Activated T-cell treated with anti-CD3 and anti-CD28 coated beads, Interleukin-2, amount 50 U/mL, for 4 hours (primary cell): ENCODE results near the gene EYS. TPM values are rescaled to one million over a fixed set of nuclear protein-coding genes. Genes with fewer than 3 reads are reported as not detected.
"Not testable (repeated sequence)": the region's sequence is repeated elsewhere in the genome, so short reads cannot be mapped to it uniquely, and the experiment has no call there.

Experiments used
- ATAC-seq, 2 donors: fragments of 200-7000 bp; cut with Tn5 transposase; one replicate each; pipeline ENCODE4 v1.10.0; 2021
- DNase-seq: peaks from one replicate; pipeline ENCODE4 v3.0.0-alpha.2; 2020
- H3K27me3 Mint-ChIP-seq: one replicate; pipeline ENCODE4 v1.8.0; 2021; ENCODE audit warnings: low read depth, mixed read lengths
- H3K36me3 Mint-ChIP-seq: one replicate; pipeline ENCODE4 v1.8.0; 2022; ENCODE audit warnings: mixed read lengths; ENCODE audit not compliant: insufficient read depth
- H3K4me1 Mint-ChIP-seq: one replicate; pipeline ENCODE4 v1.8.0; 2021; ENCODE audit warnings: low read depth, mixed read lengths
- H3K4me3 Mint-ChIP-seq: one replicate; pipeline ENCODE4 v1.8.0; 2021; ENCODE audit warnings: mild to moderate bottlenecking, moderate library complexity, mixed read lengths
- H3K9me3 Mint-ChIP-seq: one replicate; pipeline ENCODE4 v1.8.0; 2021; ENCODE audit warnings: mixed read lengths
- total RNA-seq, 3 donors: library from RNA; stranded (reverse); gene quantifications; one replicate each; pipeline ENCODE4 v1.2.1, GENCODE V29; 2021

The EYS gene
- total RNA-seq, 3 donors from 2014 or later: not detected

DNA sequence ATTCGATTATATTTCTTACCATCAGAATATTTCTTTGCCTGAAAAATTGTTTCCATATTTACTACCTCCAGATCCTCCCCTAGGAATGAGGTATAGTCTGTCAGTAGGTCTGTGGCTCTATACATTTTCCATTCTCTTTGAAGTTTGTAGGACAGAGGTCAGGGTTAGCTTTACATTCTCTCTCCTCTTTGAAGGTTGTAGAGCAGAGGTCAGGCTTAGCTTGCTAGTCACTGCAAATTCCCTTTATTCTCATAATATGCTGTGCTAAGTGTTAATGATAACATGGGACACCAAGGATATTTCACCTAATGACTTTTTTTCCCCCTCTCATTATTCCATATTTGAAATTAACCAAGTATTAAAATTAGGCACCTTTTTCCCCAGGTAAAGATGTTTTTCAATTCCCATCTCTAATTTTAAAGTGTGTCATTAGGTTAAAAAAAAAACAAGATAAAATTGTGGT lies 1660.2 kb downstream of the EYS start:
- Mint-ChIP-seq H3K4me1 (no peaks in the 10 kb centered on the region), H3K27me3 (no peaks in the 10 kb centered on the region), H3K36me3 (no peaks in the 10 kb centered on the region), H3K4me3 (no peak overlapping the region), H3K9me3 (no peaks in the 10 kb centered on the region)
- ATAC-seq (no peak), DNase-seq (no peak)

DNA sequence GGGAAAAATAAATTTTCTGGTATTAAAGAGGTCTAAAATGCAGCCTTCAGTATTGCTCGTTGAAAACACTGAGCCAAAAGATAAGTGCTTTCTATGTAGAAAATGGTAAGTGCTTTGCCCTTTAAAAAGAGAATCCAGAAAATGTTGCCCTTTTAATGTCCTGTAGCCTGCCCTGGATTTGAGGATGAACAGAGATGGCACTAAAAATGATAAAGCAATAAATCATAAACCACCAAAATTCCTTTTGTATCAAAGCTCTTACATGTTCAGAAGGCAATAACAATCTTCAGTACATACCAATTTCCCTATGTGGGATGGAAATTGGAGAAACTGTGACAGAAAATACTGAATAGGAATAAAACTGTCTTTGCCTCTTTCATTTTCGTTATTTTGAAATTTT lies 1665.7 kb downstream of the EYS start:
- H3K4me1 Mint-ChIP-seq: no peaks in the 10 kb centered on the region
- H3K36me3 Mint-ChIP-seq: no peaks in the 10 kb centered on the region
- H3K4me3 Mint-ChIP-seq: no peak overlapping the region
- peaks cover under 1% of the 10 kb centered on the region for H3K9me3 Mint-ChIP-seq
- no peak for DNase-seq
- H3K27me3 Mint-ChIP-seq: no peaks in the 10 kb centered on the region
- no peak for ATAC-seq

DNA sequence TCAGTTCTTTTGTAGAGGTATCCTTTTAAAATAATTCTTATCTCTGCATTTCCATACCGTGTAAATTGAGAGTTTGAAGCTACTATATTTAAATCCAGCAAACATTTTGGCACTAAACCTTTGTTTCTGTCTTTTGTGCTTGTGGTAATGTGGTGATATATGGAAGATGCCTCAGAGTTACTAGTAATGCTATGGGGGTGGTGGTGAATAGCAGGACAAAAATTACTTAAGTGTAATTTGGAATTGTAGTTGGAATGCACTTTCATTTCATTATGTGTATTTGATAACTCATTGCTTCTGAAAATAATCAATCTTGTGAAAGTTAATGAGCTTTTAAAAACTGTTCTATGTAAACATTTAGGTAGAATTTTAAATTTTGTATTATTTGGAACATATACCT lies 1666.9 kb downstream of the EYS start:
- H3K27me3 Mint-ChIP-seq: no peaks in the 10 kb centered on the region
- ATAC-seq (no peak), DNase-seq (no peak)
- H3K4me1 Mint-ChIP-seq: no peaks in the 10 kb centered on the region
- H3K4me3 Mint-ChIP-seq: no peak overlapping the region
- H3K36me3 Mint-ChIP-seq: no peaks in the 10 kb centered on the region
- H3K9me3 Mint-ChIP-seq: peaks cover 6% of the 10 kb centered on the region

DNA sequence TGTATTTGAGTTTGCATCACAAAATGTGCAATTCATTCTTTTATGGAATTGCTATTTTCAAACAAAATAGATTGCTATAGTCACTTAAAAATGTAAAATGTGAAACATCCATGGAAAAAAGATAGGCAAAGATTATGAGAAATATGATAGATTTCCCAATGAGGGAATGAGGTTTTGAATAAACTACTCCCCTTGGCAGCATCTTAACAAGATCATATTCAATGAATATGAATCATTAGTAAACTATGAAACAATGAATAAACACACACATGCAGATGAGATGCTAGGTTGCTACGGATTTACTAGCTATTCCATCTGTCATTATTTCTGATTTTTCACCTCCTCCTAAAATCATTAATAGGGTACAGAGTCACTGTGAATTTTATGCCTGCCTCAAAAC lies 1669.6 kb downstream of the EYS start:
- Mint-ChIP-seq H3K36me3 (no peaks in the 10 kb centered on the region), H3K9me3 (peaks cover 6% of the 10 kb centered on the region), H3K4me3 (no peak overlapping the region), H3K4me1 (no peaks in the 10 kb centered on the region), H3K27me3 (no peaks in the 10 kb centered on the region)
- ATAC-seq: no peak
- no peak for DNase-seq

DNA sequence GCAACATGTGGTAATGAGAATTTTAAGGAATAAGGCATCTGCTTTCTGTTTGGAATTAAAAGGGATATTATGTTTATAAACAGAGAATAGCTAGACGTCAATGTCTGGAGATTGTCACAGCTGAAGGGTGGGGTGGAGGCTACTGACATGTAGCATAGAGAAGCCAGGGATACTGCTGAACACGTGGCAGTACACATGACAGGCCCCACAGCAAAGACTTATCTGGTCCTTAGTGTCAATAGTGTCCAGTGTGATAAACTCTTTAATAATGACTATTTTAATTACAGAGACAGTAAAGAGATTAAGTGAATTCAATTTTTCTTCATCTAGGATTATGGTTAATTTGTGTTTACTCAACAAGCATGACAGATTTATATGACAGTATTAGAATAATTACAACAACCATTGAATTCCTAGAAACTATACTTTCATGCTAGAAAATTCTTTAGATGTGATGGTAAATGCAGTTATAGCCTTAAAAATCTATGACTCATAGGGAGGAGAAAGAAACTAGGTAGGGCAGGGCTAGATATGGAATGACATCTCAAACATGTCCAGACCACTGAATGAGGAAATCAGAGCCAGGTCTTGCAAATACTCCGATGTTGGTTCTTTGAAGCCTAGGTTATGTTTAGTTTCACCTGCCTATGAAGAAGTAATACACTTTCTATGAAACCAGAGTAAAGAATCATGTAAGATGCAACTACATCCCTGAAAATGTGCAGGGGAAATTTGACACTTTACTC lies 1671.9 kb downstream of the EYS start:
- Mint-ChIP-seq H3K4me3 (no peak overlapping the region), H3K27me3 (no peaks in the 10 kb centered on the region), H3K36me3 (no peaks in the 10 kb centered on the region), H3K9me3 (peaks cover 6% of the 10 kb centered on the region), H3K4me1 (no peaks in the 10 kb centered on the region)
- DNase-seq (no peak), ATAC-seq (no peak)

DNA sequence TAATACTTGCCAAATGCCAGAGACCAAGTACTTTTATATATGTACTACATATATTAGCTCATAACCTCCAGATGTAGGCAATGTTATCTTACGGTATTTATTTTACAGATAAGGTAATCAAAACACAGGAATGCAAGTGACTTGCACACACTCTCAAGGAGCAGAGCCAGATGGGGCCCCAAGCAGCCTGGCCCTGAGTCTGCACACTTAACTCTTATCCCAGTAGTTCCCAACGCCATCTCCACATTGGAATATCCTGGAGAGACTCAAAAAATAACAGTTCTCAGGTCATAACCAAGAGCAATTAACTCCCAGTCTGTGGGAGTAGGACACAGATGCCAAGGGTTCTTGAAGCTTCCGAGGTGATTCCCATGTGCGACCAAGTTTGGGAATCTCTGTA lies 1672.7 kb downstream of the EYS start:
- no peaks in the 10 kb centered on the region for H3K4me1 Mint-ChIP-seq
- no peaks in the 10 kb centered on the region for H3K36me3 Mint-ChIP-seq
- no peak for ATAC-seq

DNA sequence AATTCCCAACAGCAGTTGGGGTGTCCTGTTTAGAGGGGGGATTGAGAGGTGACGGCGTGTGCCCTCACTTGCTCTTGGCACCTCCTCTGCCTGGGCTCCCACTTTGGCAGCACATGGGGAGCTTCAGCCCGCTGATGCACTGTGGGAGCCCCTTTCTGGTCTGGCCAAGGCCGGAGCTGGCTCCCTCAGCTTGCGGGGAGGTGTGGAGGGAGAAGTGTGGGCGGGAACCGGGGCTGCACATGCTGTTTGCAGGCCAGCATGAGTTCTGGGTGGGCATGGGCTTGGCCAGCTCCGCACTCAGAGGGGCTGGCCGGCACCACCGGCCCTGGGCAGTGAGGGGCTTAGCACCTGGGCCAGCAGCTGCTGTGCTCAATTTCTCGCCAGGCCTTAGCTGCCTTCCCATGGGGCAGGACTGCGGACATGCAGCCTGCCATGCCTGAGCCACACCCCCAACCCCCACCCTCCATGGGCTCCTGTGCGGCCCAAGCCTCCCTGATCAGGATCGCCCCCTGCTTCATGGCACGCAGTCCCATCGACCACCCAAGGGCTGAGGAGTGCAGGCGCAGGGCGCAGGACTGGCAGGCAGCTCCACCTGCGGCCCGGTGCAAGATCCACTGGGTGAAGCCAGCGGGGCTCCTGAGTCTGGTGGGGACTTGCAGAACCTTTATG lies 1675.9 kb downstream of the EYS start:
- not testable (repeated sequence) for H3K27me3 Mint-ChIP-seq, H3K4me3 Mint-ChIP-seq, DNase-seq, H3K4me1 Mint-ChIP-seq, ATAC-seq, H3K36me3 Mint-ChIP-seq
- peaks cover 14% of the 10 kb centered on the region for H3K9me3 Mint-ChIP-seq

More for the DNA sequence above, 1672.7 kb downstream of the EYS start:
- no peak overlapping the region for H3K4me3 Mint-ChIP-seq
- no peak for DNase-seq
- no peaks in the 10 kb centered on the region for H3K27me3 Mint-ChIP-seq
- H3K9me3 Mint-ChIP-seq: peaks cover 11% of the 10 kb centered on the region

DNA sequence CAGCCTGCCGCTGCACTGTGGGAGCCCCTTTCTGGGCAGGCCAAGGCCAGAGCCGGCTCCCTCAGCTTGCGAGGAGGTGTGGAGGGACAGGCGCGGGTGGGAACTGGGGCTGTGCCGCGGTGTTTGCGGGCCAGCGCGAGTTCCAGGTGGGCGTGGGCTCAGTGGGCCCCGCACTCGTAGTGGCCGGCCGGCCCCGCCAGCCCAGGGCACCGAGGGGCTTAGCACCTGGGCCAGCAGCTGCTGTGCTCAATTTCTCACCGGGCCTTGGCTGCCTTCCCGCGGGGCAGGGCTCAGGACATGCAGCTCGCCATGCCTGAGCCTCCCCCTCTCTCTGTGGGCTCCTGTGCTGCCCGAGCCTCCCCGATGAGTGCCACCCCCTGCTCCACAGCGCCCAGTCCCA lies 1683.3 kb downstream of the EYS start:
- Mint-ChIP-seq H3K27me3 (no peaks in the 10 kb centered on the region), H3K9me3 (peaks cover 6% of the 10 kb centered on the region), H3K4me3 (no peak overlapping the region), H3K36me3 (no peaks in the 10 kb centered on the region), H3K4me1 (no peaks in the 10 kb centered on the region)
- DNase-seq (no peak), ATAC-seq (no peak)

DNA sequence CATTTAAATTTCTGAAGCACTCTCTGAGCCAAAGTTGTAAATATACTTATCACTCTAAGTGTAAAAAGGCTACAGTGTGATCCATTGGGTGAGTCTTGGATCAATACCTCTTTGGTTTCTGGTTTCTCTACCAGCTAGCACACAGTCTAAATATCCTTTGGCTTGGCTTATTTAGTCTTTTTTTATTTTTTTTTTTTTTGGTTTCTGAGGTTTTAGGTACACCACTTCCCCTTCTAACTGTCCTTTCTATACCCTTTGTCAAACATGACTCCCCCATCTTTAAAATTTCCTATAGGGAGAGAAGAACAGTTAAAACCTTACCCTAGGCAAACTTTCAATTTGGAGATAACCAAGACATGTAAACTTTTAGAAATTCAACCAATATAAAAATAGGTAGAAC lies 1692.4 kb downstream of the EYS start:
- Mint-ChIP-seq H3K4me3 (no peak overlapping the region), H3K9me3 (no peaks in the 10 kb centered on the region), H3K4me1 (no peaks in the 10 kb centered on the region), H3K27me3 (no peaks in the 10 kb centered on the region), H3K36me3 (no peaks in the 10 kb centered on the region)
- no peak for ATAC-seq
- no peak for DNase-seq

DNA sequence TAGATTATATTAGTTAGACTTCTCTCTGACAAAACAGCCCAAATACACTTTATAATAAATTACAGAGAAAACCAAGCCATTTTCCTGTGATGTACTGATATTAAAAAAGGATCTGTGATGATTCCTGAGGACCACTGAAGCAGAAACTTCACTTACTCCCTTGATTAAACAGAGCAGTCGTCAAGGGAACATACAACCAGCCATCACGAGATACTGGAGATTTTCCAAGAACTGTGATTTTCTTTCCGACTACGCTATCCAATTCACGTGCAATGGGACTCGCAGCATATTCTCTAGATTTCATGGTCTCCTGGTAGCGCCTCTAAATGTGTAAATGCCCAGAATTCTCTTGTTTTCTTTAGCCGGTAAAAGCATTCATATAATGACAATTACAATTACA lies 1694.0 kb downstream of the EYS start:
- Mint-ChIP-seq H3K9me3 (no peaks in the 10 kb centered on the region), H3K36me3 (no peaks in the 10 kb centered on the region), H3K4me1 (no peaks in the 10 kb centered on the region), H3K27me3 (no peaks in the 10 kb centered on the region), H3K4me3 (no peak overlapping the region)
- no peak for ATAC-seq
- DNase-seq: no peak

DNA sequence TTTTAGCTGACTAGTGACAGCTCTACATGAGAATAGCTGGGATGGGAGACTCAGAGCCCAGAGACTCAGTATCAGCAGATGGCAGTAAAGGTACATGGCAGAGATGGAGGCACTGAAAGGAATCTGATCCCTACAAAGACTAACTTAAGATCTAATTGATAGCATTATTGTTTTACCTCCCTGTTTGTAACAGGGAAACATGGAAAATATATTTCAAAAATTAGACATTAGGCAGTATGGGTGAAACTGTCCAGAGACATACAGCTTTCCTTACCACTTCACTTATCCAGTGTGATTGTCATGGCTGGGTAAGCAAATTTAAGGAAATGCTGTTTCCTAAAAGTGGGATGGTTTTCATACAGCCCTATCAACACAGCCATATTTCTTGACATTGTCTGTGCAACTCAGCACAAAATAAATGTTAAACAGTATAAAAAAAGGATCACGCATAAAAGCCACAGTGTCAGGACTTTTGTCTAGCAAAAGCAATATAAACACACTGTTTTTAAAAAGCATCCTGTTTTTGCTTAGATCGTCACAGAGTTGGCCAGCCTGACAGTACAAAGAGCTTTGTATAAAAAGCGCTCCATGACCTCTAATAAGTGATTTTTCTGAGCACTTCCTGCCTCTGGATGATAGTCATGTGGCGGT lies 1694.5 kb downstream of the EYS start:
- H3K27me3 Mint-ChIP-seq: no peaks in the 10 kb centered on the region
- peaks cover 3% of the 10 kb centered on the region for H3K9me3 Mint-ChIP-seq
- no peaks in the 10 kb centered on the region for H3K4me1 Mint-ChIP-seq
- DNase-seq: no peak
- no peak overlapping the region for H3K4me3 Mint-ChIP-seq
- ATAC-seq: no peak
- H3K36me3 Mint-ChIP-seq: no peaks in the 10 kb centered on the region

DNA sequence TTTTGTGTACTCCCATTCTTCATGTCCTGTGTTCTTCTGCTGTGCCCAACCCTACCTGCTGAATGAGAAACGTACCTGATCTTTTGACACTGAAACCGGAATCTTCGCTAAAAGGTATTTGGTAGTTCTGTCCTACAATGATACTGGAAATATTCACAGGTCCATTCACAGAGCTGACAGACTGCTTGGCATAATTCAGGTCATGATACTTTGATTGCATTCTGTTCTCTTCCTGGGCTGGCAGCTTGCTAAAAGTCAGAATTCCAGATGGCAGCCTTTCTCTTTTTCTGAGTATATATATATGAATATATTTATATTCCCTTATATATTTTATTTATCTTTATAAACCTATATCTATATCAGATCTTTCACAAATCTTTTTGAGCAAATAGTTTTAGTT lies 1696.4 kb downstream of the EYS start:
- H3K36me3 Mint-ChIP-seq: no peaks in the 10 kb centered on the region
- H3K4me1 Mint-ChIP-seq: no peaks in the 10 kb centered on the region
- peaks cover 9% of the 10 kb centered on the region for H3K9me3 Mint-ChIP-seq
- no peak for DNase-seq
- H3K27me3 Mint-ChIP-seq: no peaks in the 10 kb centered on the region
- no peak overlapping the region for H3K4me3 Mint-ChIP-seq
- no peak for ATAC-seq

DNA sequence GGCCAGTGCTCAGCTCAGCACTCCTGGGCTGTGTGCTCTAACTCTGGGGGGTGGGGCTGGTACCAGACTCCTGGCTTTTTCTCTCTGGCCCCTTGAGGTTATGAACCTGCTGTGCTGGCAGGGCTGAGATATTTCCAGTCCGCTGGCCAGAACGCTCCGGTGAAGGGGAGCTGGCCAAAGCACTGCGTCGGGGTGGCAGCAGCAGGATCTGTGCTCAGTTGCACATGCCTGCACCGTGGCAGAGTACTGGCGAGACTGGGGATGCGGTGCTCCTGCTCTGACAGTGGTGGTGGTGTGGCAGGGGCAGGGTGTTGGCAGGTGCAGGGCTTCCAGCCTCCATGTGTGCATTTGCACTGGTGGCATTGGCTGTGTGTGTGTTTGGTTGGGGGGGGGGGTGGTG lies 1697.0 kb downstream of the EYS start:
- ATAC-seq: no peak
- H3K4me1 Mint-ChIP-seq: no peaks in the 10 kb centered on the region
- H3K9me3 Mint-ChIP-seq: peaks cover 9% of the 10 kb centered on the region
- no peak for DNase-seq
- H3K4me3 Mint-ChIP-seq: no peak overlapping the region
- no peaks in the 10 kb centered on the region for H3K36me3 Mint-ChIP-seq
- no peaks in the 10 kb centered on the region for H3K27me3 Mint-ChIP-seq

DNA sequence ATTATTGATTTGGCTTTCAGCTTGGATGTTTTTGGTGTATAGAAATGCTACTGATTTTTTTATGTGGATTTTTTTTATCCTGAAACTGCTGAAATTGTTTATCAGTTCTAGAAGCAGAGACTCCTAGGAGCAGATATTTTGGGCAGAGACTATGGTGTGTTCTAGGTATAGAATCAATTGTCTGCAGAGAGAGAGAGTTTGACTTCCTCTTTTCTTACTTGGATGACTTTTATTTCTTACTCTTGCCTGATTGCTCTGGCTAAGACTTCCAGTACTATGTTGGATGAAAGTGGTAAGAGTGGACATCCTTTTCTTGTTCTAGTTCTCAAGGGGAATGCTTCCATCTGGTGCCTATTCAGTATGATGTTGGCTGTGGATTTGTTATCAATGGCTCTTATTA lies 1700.8 kb downstream of the EYS start:
- H3K4me3 Mint-ChIP-seq: no peak overlapping the region
- peaks cover 9% of the 10 kb centered on the region for H3K9me3 Mint-ChIP-seq
- no peaks in the 10 kb centered on the region for H3K27me3 Mint-ChIP-seq
- ATAC-seq (no peak), DNase-seq (no peak)
- no peaks in the 10 kb centered on the region for H3K4me1 Mint-ChIP-seq
- H3K36me3 Mint-ChIP-seq: no peaks in the 10 kb centered on the region
